Measurements from ENCODE around the gene CLRN1.

The CLRN1 gene

GRCh38 chr3:150917951-150918350, 54.6 kb downstream of the CLRN1 start:
- no peak for DNase-seq

GRCh38 chr3:150913133-150913922, 59.2 kb downstream of the CLRN1 start:
- DNase-seq = no peak

- no peak for DNase-seq
These were observed 60.0 kb downstream of the CLRN1 start for GRCh38 chr3:150912501-150912900.

- no peak for DNase-seq
These were observed 60.8 kb downstream of the CLRN1 start for GRCh38 chr3:150911771-150912170.

- no peak for DNase-seq
These were observed 66.1 kb downstream of the CLRN1 start for GRCh38 chr3:150906461-150906860.

GRCh38 chr3:150905746-150906145, 66.8 kb downstream of the CLRN1 start:
- no peak for DNase-seq

- no peak for DNase-seq
These were observed 67.2 kb downstream of the CLRN1 start, which contains the start of gene MINDY4B for GRCh38 chr3:150905339-150905738. Gene MINDY4B, minus strand, starts transcription at chr3:150905439. Its CDS starts 0 bp downstream, at chr3:150905439.

GRCh38 chr3:150902988-150903387, 69.5 kb downstream of the CLRN1 start:
- no peak for DNase-seq

GRCh38 chr3:150901793-150902192, 70.7 kb downstream of the CLRN1 start:
- no peak for DNase-seq

GRCh38 chr3:150899141-150899540, 73.4 kb downstream of the CLRN1 start:
- no peak for DNase-seq

GRCh38 chr3:150898046-150898754, 74.3 kb downstream of the CLRN1 start:
- no peak for DNase-seq

- DNase-seq = no peak
These were observed 74.9 kb downstream of the CLRN1 start for GRCh38 chr3:150897592-150897991.

GRCh38 chr3:150890831-150891230, 81.7 kb downstream of the CLRN1 start:
- no peak for DNase-seq

GRCh38 chr3:150890295-150890694, 82.2 kb downstream of the CLRN1 start:
- DNase-seq = no peak

GRCh38 chr3:150889106-150889505, 83.4 kb downstream of the CLRN1 start:
- no peak for DNase-seq

- DNase-seq = no peak
These were observed 85.5 kb downstream of the CLRN1 start for GRCh38 chr3:150887031-150887430.

- DNase-seq = no peak
These were observed 87.0 kb downstream of the CLRN1 start for GRCh38 chr3:150885535-150885934.

- DNase-seq = no peak
These were observed 93.4 kb downstream of the CLRN1 start for GRCh38 chr3:150878996-150879575.

GRCh38 chr3:150878290-150878689, 94.2 kb downstream of the CLRN1 start:
- DNase-seq = no peak

- no peak for DNase-seq
These were observed 95.2 kb downstream of the CLRN1 start for GRCh38 chr3:150877303-150877702.

- DNase-seq = no peak
These were observed 95.8 kb downstream of the CLRN1 start for GRCh38 chr3:150876611-150877265.
